ENCODE measurements around the gene NIT2. TPM values are rescaled to one million over a fixed set of nuclear protein-coding genes. Genes with fewer than 3 reads are reported as not detected.

NIT2 gene
- total and polyA plus RNA-seq, 7 experiments from 2014 or later, result 25.3 to 51.6 (median 30.6) TPM

GRCh38 chr3:100370756-100371155, 36.2 kb downstream of the NIT2 start:
- peaks cover 7 to 71% (median 8%) of the 10 kb centered on the region in 3 experiments for H3K36me3 ChIP-seq (ENCODE audit: control insufficient read depth in 2 of 3, insufficient read depth in 3 of 3, low read length in 3 of 3)
- H3K4me1 Mint-ChIP-seq, result peaks cover 0 to 4% (median 0%) of the 10 kb centered on the region in 7 donors
- ChIA-PET CTCF (interaction anchor here (1.1 kb wide), 1 partner anchor 10 kb away, joined by 3 read pairs; no protein-coding TSS in a partner anchor), POLR2A (no interaction called here)
- H3K36me3 Mint-ChIP-seq, result peaks cover 0 to 42% (median 14%) of the 10 kb centered on the region in 5 donors
- H3K27me3 ChIP-seq (ENCODE audit: control insufficient read depth in 2 of 2, insufficient read depth in 2 of 2, low read length in 2 of 2), result no peaks in the 10 kb centered on the region
- ATAC-seq (no peak), DNase-seq (no peak)
- intact Hi-C loops (cut with micrococcal nuclease), result no loop called here
- peak overlapping the region in 1 of 9 donors; percentile 45 for H3K27ac Mint-ChIP-seq
- no peaks in the 10 kb centered on the region for H3K9me3 ChIP-seq (ENCODE audit: control insufficient read depth in 2 of 3, low read length in 3 of 3)
- no peak overlapping the region for H3K27ac ChIP-seq (ENCODE audit: low read depth, low read length)
- no peak overlapping the region for H3K4me3 ChIP-seq (ENCODE audit: low read length)
- H3K4me3 Mint-ChIP-seq, result no peak overlapping the region
- no peaks in the 10 kb centered on the region for H3K4me1 ChIP-seq (ENCODE audit: control insufficient read depth in 2 of 2, insufficient read depth in 2 of 2, low read length in 2 of 2)
- H3K9me3 Mint-ChIP-seq, result no peaks in the 10 kb centered on the region
- H3K27me3 Mint-ChIP-seq, result no peaks in the 10 kb centered on the region

- Histone ChIP-seq H3K9me3 (ENCODE audit: control insufficient read depth in 2 of 3, low read length in 3 of 3) (no peaks in the 10 kb centered on the region), H3K36me3 (ENCODE audit: control insufficient read depth in 2 of 3, insufficient read depth in 3 of 3, low read length in 3 of 3) (peaks cover 4 to 77% (median 8%) of the 10 kb centered on the region in 3 experiments), H3K27ac (ENCODE audit: low read depth, low read length) (no peak overlapping the region), H3K4me1 (ENCODE audit: control insufficient read depth in 2 of 2, insufficient read depth in 2 of 2, low read length in 2 of 2) (no peaks in the 10 kb centered on the region), H3K4me3 (ENCODE audit: low read length) (no peak overlapping the region), H3K27me3 (ENCODE audit: control insufficient read depth in 2 of 2, insufficient read depth in 2 of 2, low read length in 2 of 2) (no peaks in the 10 kb centered on the region)
- ATAC-seq (no peak), DNase-seq (no peak)
- intact Hi-C loops (cut with micrococcal nuclease), result no loop called here
- no peaks in the 10 kb centered on the region for H3K27me3 Mint-ChIP-seq
- ChIA-PET POLR2A (no interaction called here), CTCF (interaction anchor here (0.6 kb wide), 1 partner anchor 543 kb away, joined by 3 read pairs; no protein-coding TSS in a partner anchor)
- peaks cover 0 to 2% (median 0%) of the 10 kb centered on the region in 7 donors for H3K4me1 Mint-ChIP-seq
- no peaks in the 10 kb centered on the region for H3K9me3 Mint-ChIP-seq
- H3K4me3 Mint-ChIP-seq, result no peak overlapping the region
- H3K36me3 Mint-ChIP-seq, result peaks cover 3 to 38% (median 14%) of the 10 kb centered on the region in 5 donors
- H3K27ac Mint-ChIP-seq, result peak overlapping the region in 1 of 9 donors; percentile 36
Observed at GRCh38 chr3:100374521-100374920, 40.0 kb downstream of the NIT2 start.

- H3K36me3 Mint-ChIP-seq, result peaks cover 9 to 46% (median 23%) of the 10 kb centered on the region in 5 donors
- no peak overlapping the region for H3K4me3 Mint-ChIP-seq
- no peaks in the 10 kb centered on the region for H3K9me3 Mint-ChIP-seq
- H3K27me3 ChIP-seq (ENCODE audit: control insufficient read depth in 2 of 2, insufficient read depth in 2 of 2, low read length in 2 of 2), result no peaks in the 10 kb centered on the region
- no peaks in the 10 kb centered on the region for H3K27me3 Mint-ChIP-seq
- CTCF ChIA-PET, result no interaction called here
- H3K27ac ChIP-seq (ENCODE audit: low read depth, low read length), result no peak overlapping the region
- H3K4me1 Mint-ChIP-seq, result peaks cover 0 to 2% (median 0%) of the 10 kb centered on the region in 7 donors
- peak overlapping the region in 4 of 9 donors; percentile 8 to 30 (median 20) for H3K27ac Mint-ChIP-seq
- intact Hi-C loops (cut with micrococcal nuclease), result no loop called here
- ATAC-seq, result no peak
- no peak overlapping the region for H3K4me3 ChIP-seq (ENCODE audit: low read length)
- H3K9me3 ChIP-seq (ENCODE audit: control insufficient read depth in 2 of 3, low read length in 3 of 3), result no peaks in the 10 kb centered on the region
- POLR2A ChIA-PET, result interaction anchor here (0.6 kb wide), 1 partner anchor 558 kb away, joined by 4 read pairs; no protein-coding TSS in a partner anchor
- H3K4me1 ChIP-seq (ENCODE audit: control insufficient read depth in 2 of 2, insufficient read depth in 2 of 2, low read length in 2 of 2), result no peaks in the 10 kb centered on the region
- no peak for DNase-seq
- peaks cover 3 to 80% (median 4%) of the 10 kb centered on the region in 3 experiments for H3K36me3 ChIP-seq (ENCODE audit: control insufficient read depth in 2 of 3, insufficient read depth in 3 of 3, low read length in 3 of 3)
Observed at GRCh38 chr3:100376301-100376700, 41.7 kb downstream of the NIT2 start.

GRCh38 chr3:100384733-100385525, 50.4 kb downstream of the NIT2 start:
- POLR2A ChIA-PET, result no interaction called here
- intact Hi-C loops (cut with micrococcal nuclease), result no loop called here
- Histone ChIP-seq H3K27ac (ENCODE audit: low read depth, low read length) (no peak overlapping the region), H3K27me3 (ENCODE audit: control insufficient read depth in 2 of 2, insufficient read depth in 2 of 2, low read length in 2 of 2) (no peaks in the 10 kb centered on the region), H3K9me3 (ENCODE audit: control insufficient read depth in 2 of 3, low read length in 3 of 3) (no peaks in the 10 kb centered on the region), H3K4me3 (ENCODE audit: low read length) (no peak overlapping the region), H3K4me1 (ENCODE audit: control insufficient read depth in 2 of 2, insufficient read depth in 2 of 2, low read length in 2 of 2) (no peaks in the 10 kb centered on the region), H3K36me3 (ENCODE audit: control insufficient read depth in 2 of 3, insufficient read depth in 3 of 3, low read length in 3 of 3) (peaks cover 0 to 67% (median 6%) of the 10 kb centered on the region in 3 experiments)
- H3K27ac Mint-ChIP-seq, result no peak overlapping the region
- H3K27me3 Mint-ChIP-seq, result no peaks in the 10 kb centered on the region
- no peak for DNase-seq
- peaks cover 3 to 25% (median 19%) of the 10 kb centered on the region in 7 donors for H3K4me1 Mint-ChIP-seq
- no peak overlapping the region for H3K4me3 Mint-ChIP-seq
- CTCF ChIA-PET, result interaction anchor here (0.6 kb wide), 1 partner anchor 1303 kb away, joined by 4 read pairs; no protein-coding TSS in a partner anchor
- no peak for ATAC-seq
- H3K9me3 Mint-ChIP-seq, result peaks cover 0 to 14% (median 2%) of the 10 kb centered on the region in 11 donors
- peaks cover 12 to 39% (median 33%) of the 10 kb centered on the region in 5 donors for H3K36me3 Mint-ChIP-seq

GRCh38 chr3:100386437-100387074, 52.0 kb downstream of the NIT2 start:
- Histone ChIP-seq H3K36me3 (ENCODE audit: control insufficient read depth in 2 of 3, insufficient read depth in 3 of 3, low read length in 3 of 3) (peaks cover 0 to 56% (median 4%) of the 10 kb centered on the region in 3 experiments), H3K4me1 (ENCODE audit: control insufficient read depth in 2 of 2, insufficient read depth in 2 of 2, low read length in 2 of 2) (no peaks in the 10 kb centered on the region), H3K27ac (ENCODE audit: low read depth, low read length) (no peak overlapping the region), H3K4me3 (ENCODE audit: low read length) (no peak overlapping the region), H3K9me3 (ENCODE audit: control insufficient read depth in 2 of 3, low read length in 3 of 3) (no peaks in the 10 kb centered on the region), H3K27me3 (ENCODE audit: control insufficient read depth in 2 of 2, insufficient read depth in 2 of 2, low read length in 2 of 2) (no peaks in the 10 kb centered on the region)
- Mint-ChIP-seq H3K4me1 (peaks cover 5 to 25% (median 19%) of the 10 kb centered on the region in 7 donors), H3K36me3 (peaks cover 6 to 35% (median 31%) of the 10 kb centered on the region in 5 donors), H3K4me3 (no peak overlapping the region), H3K27ac (no peak overlapping the region), H3K27me3 (no peaks in the 10 kb centered on the region), H3K9me3 (peaks cover 0 to 14% (median 2%) of the 10 kb centered on the region in 11 donors)
- CTCF ChIA-PET, result no interaction called here
- POLR2A ChIA-PET, result interaction anchor here (1.0 to 1.1 kb wide), 2 partner anchors 14 to 15 kb away, joined by 3 read pairs; no protein-coding TSS in a partner anchor
- no peak for ATAC-seq
- DNase-seq, result no peak
- intact Hi-C loops (cut with micrococcal nuclease), result no loop called here

GRCh38 chr3:100389025-100389424, 54.5 kb downstream of the NIT2 start:
- Histone ChIP-seq H3K4me1 (ENCODE audit: control insufficient read depth in 2 of 2, insufficient read depth in 2 of 2, low read length in 2 of 2) (no peaks in the 10 kb centered on the region), H3K36me3 (ENCODE audit: control insufficient read depth in 2 of 3, insufficient read depth in 3 of 3, low read length in 3 of 3) (peaks cover 0 to 39% (median 0%) of the 10 kb centered on the region in 3 experiments), H3K4me3 (ENCODE audit: low read length) (no peak overlapping the region), H3K27ac (ENCODE audit: low read depth, low read length) (no peak overlapping the region), H3K9me3 (ENCODE audit: control insufficient read depth in 2 of 3, low read length in 3 of 3) (no peaks in the 10 kb centered on the region), H3K27me3 (ENCODE audit: control insufficient read depth in 2 of 2, insufficient read depth in 2 of 2, low read length in 2 of 2) (no peaks in the 10 kb centered on the region)
- no peak overlapping the region for H3K27ac Mint-ChIP-seq
- POLR2A ChIA-PET, result no interaction called here
- peaks cover 0 to 14% (median 2%) of the 10 kb centered on the region in 11 donors for H3K9me3 Mint-ChIP-seq
- intact Hi-C loops (cut with micrococcal nuclease), result no loop called here
- CTCF ChIA-PET, result no interaction called here
- ATAC-seq, result no peak
- peaks cover 11 to 46% (median 34%) of the 10 kb centered on the region in 7 donors for H3K4me1 Mint-ChIP-seq
- H3K4me3 Mint-ChIP-seq, result no peak overlapping the region
- no peak for DNase-seq
- H3K27me3 Mint-ChIP-seq, result no peaks in the 10 kb centered on the region
- H3K36me3 Mint-ChIP-seq, result peaks cover 6 to 36% (median 26%) of the 10 kb centered on the region in 5 donors
